Osteoblast (primary cell): Measurements from ENCODE around the gene TAOK2. TPM values are rescaled to one million over a fixed set of nuclear protein-coding genes. Genes with fewer than 3 reads are reported as not detected.
A peak's percentile ranks its signal among the peaks of the same experiment; 100 is the strongest.

Experiments
- DNase-seq: peaks from one replicate; pipeline ENCODE4 v3.0.0; 2011; ENCODE audit warnings: low spot score, mixed read lengths; ENCODE audit not compliant: insufficient read length; ENCODE audit errors: missing footprints
- H2AFZ ChIP-seq: 2 replicates; pipeline ENCODE4 v1.6.0; 2011; ENCODE audit warnings: mild to moderate bottlenecking, low read length
- H3K27ac ChIP-seq: 2 replicates; pipeline ENCODE4 v1.5.1; 2011; ENCODE audit warnings: mild to moderate bottlenecking, low read depth, low read length, moderate library complexity
- H3K27me3 ChIP-seq: 2 replicates; pipeline ENCODE4 v1.6.0; 2012; ENCODE audit warnings: mild to moderate bottlenecking, control low read depth, inconsistent platforms, low read length, moderate library complexity; ENCODE audit not compliant: insufficient read depth
- H3K36me3 ChIP-seq: 2 replicates; pipeline ENCODE4 v1.5.1; 2011; ENCODE audit warnings: mild to moderate bottlenecking, low read length, control low read depth, moderate library complexity; ENCODE audit not compliant: insufficient read depth
- H3K4me1 ChIP-seq: 2 replicates; pipeline ENCODE4 v1.5.1; 2011; ENCODE audit warnings: mild to moderate bottlenecking, low read length, control low read depth, moderate library complexity; ENCODE audit not compliant: insufficient read depth
- H3K4me2 ChIP-seq: 2 replicates; pipeline ENCODE4 v1.6.0; 2011; ENCODE audit warnings: mild to moderate bottlenecking, low read length; ENCODE audit not compliant: insufficient read depth
- H3K4me3 ChIP-seq: fragments of 200-600 bp; sonication (generic); 3 replicates; pipeline ENCODE4 v1.5.1; 2012; ENCODE audit warnings: mild to moderate bottlenecking, low read length, inconsistent platforms; ENCODE audit not compliant: insufficient read depth
- H3K79me2 ChIP-seq: 2 replicates; pipeline ENCODE4 v1.6.0; 2012; ENCODE audit warnings: mild to moderate bottlenecking, low read length, control low read depth, inconsistent platforms; ENCODE audit not compliant: insufficient read depth
- H3K9me3 ChIP-seq: 2 replicates; pipeline ENCODE4 v1.5.1; 2011; ENCODE audit warnings: low read depth, low read length, control low read depth
- H4K20me1 ChIP-seq: 2 replicates; pipeline ENCODE4 v1.6.0; 2012; ENCODE audit warnings: mild to moderate bottlenecking, low read length, control low read depth; ENCODE audit not compliant: insufficient read depth
- total RNA-seq: library from RNA; depleted of rRNA; stranded (reverse); fragments of >200 nt; gene quantifications from 2 replicates; pipeline ENCODE4 v1.2.3, GENCODE V29; 2012
- TF ChIP-seq, protein P1 (sequence below): IDR thresholded peaks from 2 replicates; pipeline ENCODE4 v1.5.1; 2011; ENCODE audit warnings: mild to moderate bottlenecking, low read depth, low read length, moderate library complexity; ENCODE audit errors: extremely low read depth

Gene TAOK2
- total RNA-seq, 1 donor, result 39.1 TPM

DNA sequence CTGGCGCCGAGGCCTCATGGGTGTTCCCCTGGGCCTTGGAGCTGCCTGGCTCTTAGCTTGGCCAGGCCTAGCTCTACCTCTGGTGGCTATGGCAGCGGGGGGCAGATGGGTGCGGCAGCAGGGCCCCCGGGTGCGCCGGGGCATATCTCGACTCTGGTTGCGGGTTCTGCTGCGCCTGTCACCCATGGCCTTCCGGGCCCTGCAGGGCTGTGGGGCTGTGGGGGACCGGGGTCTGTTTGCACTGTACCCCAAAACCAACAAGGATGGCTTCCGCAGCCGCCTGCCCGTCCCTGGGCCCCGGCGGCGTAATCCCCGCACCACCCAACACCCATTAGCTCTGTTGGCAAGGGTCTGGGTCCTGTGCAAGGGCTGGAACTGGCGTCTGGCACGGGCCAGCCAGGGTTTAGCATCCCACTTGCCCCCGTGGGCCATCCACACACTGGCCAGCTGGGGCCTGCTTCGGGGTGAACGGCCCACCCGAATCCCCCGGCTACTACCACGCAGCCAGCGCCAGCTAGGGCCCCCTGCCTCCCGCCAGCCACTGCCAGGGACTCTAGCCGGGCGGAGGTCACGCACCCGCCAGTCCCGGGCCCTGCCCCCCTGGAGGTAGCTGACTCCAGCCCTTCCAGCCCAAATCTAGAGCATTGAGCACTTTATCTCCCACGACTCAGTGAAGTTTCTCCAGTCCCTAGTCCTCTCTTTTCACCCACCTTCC, 13.9 kb downstream of the TAOK2 start:
- DNase-seq, result no peak
- Histone ChIP-seq H3K27ac (no peak overlapping the region), H3K36me3 (peaks cover 86% of the 10 kb centered on the region), H3K79me2 (peaks cover 2% of the 10 kb centered on the region), H2AFZ (no peak overlapping the region), H3K4me1 (no peaks in the 10 kb centered on the region), H3K4me2 (no peak overlapping the region), H3K27me3 (no peaks in the 10 kb centered on the region), H3K4me3 (no peak overlapping the region), H4K20me1 (peaks cover 11% of the 10 kb centered on the region), H3K9me3 (no peaks in the 10 kb centered on the region)
- TF ChIP-seq, protein P1, sequence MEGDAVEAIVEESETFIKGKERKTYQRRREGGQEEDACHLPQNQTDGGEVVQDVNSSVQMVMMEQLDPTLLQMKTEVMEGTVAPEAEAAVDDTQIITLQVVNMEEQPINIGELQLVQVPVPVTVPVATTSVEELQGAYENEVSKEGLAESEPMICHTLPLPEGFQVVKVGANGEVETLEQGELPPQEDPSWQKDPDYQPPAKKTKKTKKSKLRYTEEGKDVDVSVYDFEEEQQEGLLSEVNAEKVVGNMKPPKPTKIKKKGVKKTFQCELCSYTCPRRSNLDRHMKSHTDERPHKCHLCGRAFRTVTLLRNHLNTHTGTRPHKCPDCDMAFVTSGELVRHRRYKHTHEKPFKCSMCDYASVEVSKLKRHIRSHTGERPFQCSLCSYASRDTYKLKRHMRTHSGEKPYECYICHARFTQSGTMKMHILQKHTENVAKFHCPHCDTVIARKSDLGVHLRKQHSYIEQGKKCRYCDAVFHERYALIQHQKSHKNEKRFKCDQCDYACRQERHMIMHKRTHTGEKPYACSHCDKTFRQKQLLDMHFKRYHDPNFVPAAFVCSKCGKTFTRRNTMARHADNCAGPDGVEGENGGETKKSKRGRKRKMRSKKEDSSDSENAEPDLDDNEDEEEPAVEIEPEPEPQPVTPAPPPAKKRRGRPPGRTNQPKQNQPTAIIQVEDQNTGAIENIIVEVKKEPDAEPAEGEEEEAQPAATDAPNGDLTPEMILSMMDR, result no peak

DNA sequence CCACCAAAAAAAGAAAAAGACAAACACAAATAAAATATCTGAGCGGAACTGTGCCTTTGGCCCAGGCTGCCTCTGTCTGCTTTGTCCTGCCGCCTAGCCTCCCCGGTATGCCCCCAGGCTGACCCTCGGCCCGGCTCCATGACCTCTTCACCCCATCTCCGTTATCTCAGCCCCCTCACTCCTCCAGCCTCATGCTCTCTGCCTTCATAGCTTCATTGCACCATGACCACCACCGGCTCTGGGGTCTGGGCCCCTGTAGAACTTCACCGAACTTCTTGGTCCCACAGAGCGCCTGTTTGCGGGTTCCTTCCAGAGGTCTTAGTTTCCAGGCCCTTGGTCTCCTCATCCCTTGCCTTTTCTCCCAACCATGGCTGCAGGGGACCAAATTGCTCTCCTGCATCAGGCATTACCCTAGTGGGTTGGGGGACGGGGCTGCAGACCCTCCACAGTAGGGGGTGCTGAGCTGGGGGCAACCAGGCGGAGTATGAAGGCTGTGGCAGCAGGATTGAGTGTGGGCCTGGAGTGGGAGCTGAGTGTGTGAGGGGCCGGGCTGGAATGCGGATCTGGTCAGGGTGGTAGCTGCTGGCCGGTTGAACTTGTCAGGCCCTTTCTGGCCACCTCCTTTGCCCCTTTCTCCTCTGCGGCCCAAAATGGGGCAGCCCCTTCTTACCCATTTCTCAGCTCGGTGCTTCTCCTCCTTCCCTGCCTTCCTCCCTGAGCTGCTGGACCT, 14.8 kb downstream of the TAOK2 start:
- Histone ChIP-seq H3K27me3 (no peaks in the 10 kb centered on the region), H2AFZ (no peak overlapping the region), H3K27ac (no peak overlapping the region), H4K20me1 (peaks cover 7% of the 10 kb centered on the region), H3K9me3 (no peaks in the 10 kb centered on the region), H3K4me1 (no peaks in the 10 kb centered on the region), H3K79me2 (peaks cover 2% of the 10 kb centered on the region), H3K4me3 (no peak overlapping the region), H3K4me2 (no peak overlapping the region), H3K36me3 (peaks cover 86% of the 10 kb centered on the region)
- TF ChIP-seq, protein P1, result no peak
- DNase-seq, result peak; percentile 54

DNA sequence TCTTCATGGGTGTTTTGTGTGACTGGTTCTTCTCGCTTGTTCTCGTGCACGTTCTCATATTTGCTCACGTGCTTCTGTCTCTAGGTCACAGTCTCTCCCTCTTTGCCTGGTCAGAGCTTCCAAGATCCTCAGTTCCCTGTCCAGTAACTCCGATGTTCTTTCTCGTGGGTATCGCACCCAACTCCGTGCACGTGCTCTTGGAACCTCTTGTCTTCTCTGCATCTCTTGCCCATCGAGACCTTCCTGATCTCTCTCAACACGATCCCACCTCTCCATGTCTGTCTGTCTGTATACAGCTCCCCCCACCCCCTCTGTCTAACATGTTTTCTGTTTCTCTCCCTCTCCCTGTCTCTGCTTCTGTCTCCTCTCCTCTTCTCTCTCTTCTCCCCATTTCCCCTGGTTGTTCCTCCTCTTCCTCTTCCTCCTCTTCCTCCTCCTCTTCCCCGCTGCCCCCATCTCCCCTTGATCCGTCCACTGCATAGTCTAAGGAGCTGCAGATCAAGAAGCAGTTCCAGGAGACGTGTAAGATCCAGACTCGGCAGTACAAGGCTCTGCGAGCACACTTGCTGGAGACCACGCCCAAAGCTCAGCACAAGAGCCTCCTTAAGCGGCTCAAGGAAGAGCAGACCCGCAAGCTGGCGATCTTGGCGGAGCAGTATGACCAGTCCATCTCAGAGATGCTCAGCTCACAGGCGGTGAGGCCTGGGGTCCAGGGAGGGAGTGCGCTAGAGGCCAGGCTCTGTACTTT, 15.6 kb downstream of the TAOK2 start:
- peaks cover 82% of the 10 kb centered on the region for H3K36me3 ChIP-seq
- no peak overlapping the region for H3K4me3 ChIP-seq
- no peaks in the 10 kb centered on the region for H3K27me3 ChIP-seq
- H3K27ac ChIP-seq, result no peak overlapping the region
- peaks cover under 1% of the 10 kb centered on the region for H3K4me1 ChIP-seq
- TF ChIP-seq, protein P1, result no peak
- peak; percentile 55 for DNase-seq
- no peak overlapping the region for H2AFZ ChIP-seq
- no peaks in the 10 kb centered on the region for H3K9me3 ChIP-seq
- no peak overlapping the region for H3K4me2 ChIP-seq
- H4K20me1 ChIP-seq, result peaks cover 5% of the 10 kb centered on the region
- peaks cover 1% of the 10 kb centered on the region for H3K79me2 ChIP-seq
